ENCODE measurements around the gene DNTT.

The DNTT gene

DNA sequence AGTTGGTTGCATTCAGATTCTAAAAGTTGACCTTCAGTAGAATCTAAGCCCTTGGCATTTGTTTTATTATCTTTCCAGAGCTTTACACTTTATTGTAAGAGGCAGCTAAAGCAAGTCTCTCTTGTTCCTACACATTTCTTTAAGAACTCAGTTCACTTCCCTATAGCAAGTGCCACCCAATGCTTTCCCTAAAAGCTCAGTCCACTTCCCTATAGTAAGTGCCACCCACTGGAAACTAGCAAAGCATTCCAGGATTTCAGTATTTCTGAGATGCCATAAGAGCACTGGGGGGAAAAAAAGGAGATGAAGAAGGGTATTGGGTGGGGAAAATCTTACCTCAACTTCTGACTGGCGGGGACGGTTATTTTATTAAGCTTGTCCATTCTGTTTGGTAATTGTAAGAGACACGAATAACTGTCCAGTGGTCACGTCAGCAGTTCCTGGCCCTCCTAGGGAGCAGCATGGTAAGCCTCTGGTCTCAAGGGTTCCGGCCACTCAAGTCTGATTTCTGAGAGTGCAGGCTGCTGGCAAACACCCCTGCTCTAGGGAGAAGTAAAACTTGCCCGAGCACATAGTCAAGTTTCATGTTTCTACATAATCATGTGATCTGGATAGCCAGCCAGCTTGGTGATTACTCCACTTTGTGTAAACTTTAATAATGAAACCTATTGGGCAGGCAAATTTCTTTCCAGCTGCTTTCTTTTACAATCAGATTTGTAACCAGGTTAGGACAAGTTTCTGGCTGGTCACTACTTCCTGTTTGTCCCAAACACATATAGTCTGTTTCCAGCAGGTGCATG is 33.0 kb upstream of the DNTT start, which contains the start of gene BLNK:
Gene BLNK, minus strand, starts transcription at position 554 of the 800 bp plus-strand sequence. Its CDS starts 171 bp downstream, at position 383.
- Histone ChIP-seq H3K27ac (ENCODE audit: low read length) (peak within 1 kb of the TSS; percentile 100), H3K4me1 (ENCODE audit: low read length) (peaks cover 53% of the 10 kb centered on the region), H2AFZ (ENCODE audit: low read depth, low read length) (no peak within 1 kb of the TSS), H3K79me2 (ENCODE audit: low read length) (peaks cover 67% of the 10 kb centered on the region), H4K20me1 (ENCODE audit: insufficient read depth, low read length) (peaks cover 40% of the 10 kb centered on the region), H3K4me3 (ENCODE audit: low read length) (peak within 1 kb of the TSS; percentile 98), H3K9me3 (ENCODE audit: insufficient read depth, low read length) (no peaks in the 10 kb centered on the region), H3K4me2 (ENCODE audit: low read length) (peak within 1 kb of the TSS; percentile 100), H3K9ac (ENCODE audit: low read length) (peak within 1 kb of the TSS; percentile 99), H3K27me3 (ENCODE audit: low read depth, low read length) (no peaks in the 10 kb centered on the region), H3K36me3 (replicated peaks; ENCODE audit: low read depth, low read length) (peaks cover 46% of the 10 kb centered on the region)
- no peak for TF ChIP-seq EZH2phosphoT487 (IDR thresholded peaks at IDR 0.05; ENCODE audit: low read depth)
- TF ChIP-seq, protein P1, sequence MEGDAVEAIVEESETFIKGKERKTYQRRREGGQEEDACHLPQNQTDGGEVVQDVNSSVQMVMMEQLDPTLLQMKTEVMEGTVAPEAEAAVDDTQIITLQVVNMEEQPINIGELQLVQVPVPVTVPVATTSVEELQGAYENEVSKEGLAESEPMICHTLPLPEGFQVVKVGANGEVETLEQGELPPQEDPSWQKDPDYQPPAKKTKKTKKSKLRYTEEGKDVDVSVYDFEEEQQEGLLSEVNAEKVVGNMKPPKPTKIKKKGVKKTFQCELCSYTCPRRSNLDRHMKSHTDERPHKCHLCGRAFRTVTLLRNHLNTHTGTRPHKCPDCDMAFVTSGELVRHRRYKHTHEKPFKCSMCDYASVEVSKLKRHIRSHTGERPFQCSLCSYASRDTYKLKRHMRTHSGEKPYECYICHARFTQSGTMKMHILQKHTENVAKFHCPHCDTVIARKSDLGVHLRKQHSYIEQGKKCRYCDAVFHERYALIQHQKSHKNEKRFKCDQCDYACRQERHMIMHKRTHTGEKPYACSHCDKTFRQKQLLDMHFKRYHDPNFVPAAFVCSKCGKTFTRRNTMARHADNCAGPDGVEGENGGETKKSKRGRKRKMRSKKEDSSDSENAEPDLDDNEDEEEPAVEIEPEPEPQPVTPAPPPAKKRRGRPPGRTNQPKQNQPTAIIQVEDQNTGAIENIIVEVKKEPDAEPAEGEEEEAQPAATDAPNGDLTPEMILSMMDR (IDR thresholded peaks at IDR 0.05; ENCODE audit: low read depth, low read length): no peak

DNA sequence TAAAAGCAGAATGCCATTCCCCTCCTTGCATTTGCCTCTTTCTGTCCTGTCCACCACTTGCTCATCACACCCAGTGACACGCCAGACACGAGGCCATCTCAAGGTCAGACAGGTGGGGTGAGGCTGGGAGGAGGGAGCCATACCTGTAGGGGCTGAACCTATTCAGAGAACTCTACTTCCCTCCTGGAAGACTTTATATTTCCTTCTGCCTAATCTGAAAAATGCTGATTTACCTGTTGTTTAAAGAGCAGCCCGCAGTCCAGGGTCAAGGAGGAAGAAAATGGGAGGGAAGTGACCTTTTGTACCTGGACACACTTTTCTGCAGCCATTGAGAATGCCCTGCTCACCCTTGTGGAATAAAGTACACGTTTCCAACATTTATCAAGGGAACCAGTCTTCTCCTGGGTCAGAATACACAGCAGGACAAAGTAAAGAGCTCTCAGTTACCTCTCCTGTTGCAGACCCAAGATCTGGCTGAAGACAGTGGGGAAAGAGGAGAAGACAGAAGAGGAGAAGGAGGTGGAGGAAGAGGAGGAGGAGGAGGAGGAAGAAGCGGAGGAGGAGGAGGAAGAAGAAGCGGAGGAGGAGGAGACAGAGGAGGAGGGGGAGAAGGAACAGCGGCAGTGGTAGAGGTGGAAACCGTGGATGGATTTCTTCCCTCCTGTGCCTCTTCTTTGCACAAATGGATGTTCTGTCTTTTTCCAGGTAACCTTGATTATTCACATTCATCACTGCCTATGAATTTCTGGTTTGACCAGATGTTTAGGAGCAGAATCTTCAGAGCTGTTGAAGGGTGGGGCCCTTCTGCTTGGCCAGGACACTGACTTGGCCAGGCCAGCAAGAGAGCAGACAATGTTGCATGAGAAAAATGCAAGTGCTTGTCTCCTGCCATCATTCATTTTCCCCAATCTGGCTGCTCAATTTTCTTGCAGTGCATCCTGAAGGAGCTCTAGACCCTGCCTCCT is 31.6 kb upstream of the DNTT start:
- peaks cover 48% of the 10 kb centered on the region for H3K4me1 ChIP-seq (ENCODE audit: low read length)
- peak overlapping the region; percentile 100 for H3K4me2 ChIP-seq (ENCODE audit: low read length)
- TF ChIP-seq EZH2phosphoT487 (IDR thresholded peaks at IDR 0.05; ENCODE audit: low read depth): no peak
- TF ChIP-seq, protein P1 (IDR thresholded peaks at IDR 0.05; ENCODE audit: low read depth, low read length): no peak
- no peak overlapping the region for H2AFZ ChIP-seq (ENCODE audit: low read depth, low read length)
- peak overlapping the region; percentile 98 for H3K9ac ChIP-seq (ENCODE audit: low read length)
- H3K36me3 ChIP-seq (replicated peaks; ENCODE audit: low read depth, low read length): peaks cover 32% of the 10 kb centered on the region
- peaks cover 26% of the 10 kb centered on the region for H4K20me1 ChIP-seq (ENCODE audit: insufficient read depth, low read length)
- peak overlapping the region; percentile 100 for H3K27ac ChIP-seq (ENCODE audit: low read length)
- no peaks in the 10 kb centered on the region for H3K27me3 ChIP-seq (ENCODE audit: low read depth, low read length)
- H3K4me3 ChIP-seq (ENCODE audit: low read length): peak overlapping the region; percentile 98
- no peaks in the 10 kb centered on the region for H3K9me3 ChIP-seq (ENCODE audit: insufficient read depth, low read length)
- peaks cover 53% of the 10 kb centered on the region for H3K79me2 ChIP-seq (ENCODE audit: low read length)

DNA sequence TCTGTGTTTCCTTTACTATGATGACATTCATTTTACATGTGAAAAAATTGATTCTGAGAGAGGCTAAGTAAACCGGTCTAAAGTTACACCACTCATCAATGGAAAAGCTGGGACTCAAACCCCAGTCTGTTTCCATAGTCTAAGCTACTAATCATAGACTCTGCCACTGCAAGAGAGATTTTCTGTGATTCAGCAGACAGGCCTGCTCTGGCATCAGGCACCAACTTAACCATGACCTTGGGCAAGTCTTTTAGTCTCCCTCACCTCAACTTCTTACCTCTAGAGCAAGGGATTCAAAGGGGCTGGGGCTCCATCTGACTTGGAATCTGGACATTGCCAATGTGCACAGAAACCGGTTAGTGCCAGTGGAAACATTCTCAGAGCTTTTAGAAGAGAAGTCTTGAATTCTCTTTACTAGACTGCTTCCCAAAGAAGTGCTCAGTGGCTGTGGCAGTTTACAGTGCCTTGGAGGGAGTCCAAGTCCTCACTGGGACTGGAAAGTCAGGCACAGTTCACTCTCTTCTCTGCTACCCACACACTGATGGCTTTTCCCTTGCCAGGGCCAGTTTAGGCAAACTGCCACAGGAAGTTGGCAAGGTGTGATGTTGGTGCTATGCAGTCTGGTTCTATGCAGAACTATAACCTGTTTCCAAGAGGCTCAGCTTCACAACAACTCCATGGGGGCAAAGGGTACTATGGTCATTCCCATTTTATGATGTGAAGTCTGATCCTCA is 28.4 kb upstream of the DNTT start:
- Histone ChIP-seq H3K9me3 (ENCODE audit: insufficient read depth, low read length) (no peaks in the 10 kb centered on the region), H3K27me3 (ENCODE audit: low read depth, low read length) (no peaks in the 10 kb centered on the region), H3K79me2 (ENCODE audit: low read length) (peaks cover 21% of the 10 kb centered on the region), H3K4me1 (ENCODE audit: low read length) (peaks cover 55% of the 10 kb centered on the region), H4K20me1 (ENCODE audit: insufficient read depth, low read length) (no peaks in the 10 kb centered on the region), H3K4me3 (ENCODE audit: low read length) (no peak overlapping the region), H3K27ac (ENCODE audit: low read length) (no peak overlapping the region; the same call in 1 of the 2 replicates), H3K9ac (ENCODE audit: low read length) (no peak overlapping the region), H3K4me2 (ENCODE audit: low read length) (no peak overlapping the region), H2AFZ (ENCODE audit: low read depth, low read length) (no peak overlapping the region), H3K36me3 (replicated peaks; ENCODE audit: low read depth, low read length) (peaks cover 2% of the 10 kb centered on the region)
- no peak for TF ChIP-seq EZH2phosphoT487 (IDR thresholded peaks at IDR 0.05; ENCODE audit: low read depth)
- TF ChIP-seq, protein P1 (IDR thresholded peaks at IDR 0.05; ENCODE audit: low read depth, low read length): no peak
